Stomach (tissue), 9 donors: Measurements from ENCODE around the gene UBAC2. TPM values are rescaled to one million over a fixed set of nuclear protein-coding genes. Genes with fewer than 3 reads are reported as not detected.

Experiments
- DNase-seq, 2 donors: peaks; one replicate each; pipeline versions ENCODE4 v3.0.0 to v3.0.0-alpha.2; 2013 to 2019
- H3K27ac ChIP-seq, 5 donors: fragments of 200-600 bp in 4 of 5; sonication (generic) in 4 of 5; one replicate each; pipeline ENCODE4 v1.5.1; 2013 to 2019; ENCODE audit warnings: mild to moderate bottlenecking in 1 of 5, moderate library complexity in 1 of 5
- H3K27me3 ChIP-seq, 3 donors: fragments of 200-600 bp; sonication (generic); one replicate each; pipeline ENCODE4 v1.5.1; 2017 to 2019; ENCODE audit warnings: mixed run types in 1 of 3
- H3K36me3 ChIP-seq, 4 donors: fragments of 200-600 bp; sonication (generic); 1 replicate in 3 of 4; 2 replicates in 1 of 4; pipeline ENCODE4 v1.5.1; 2016 to 2019
- H3K4me1 ChIP-seq, 4 donors: fragments of 200-600 bp; sonication (generic); one replicate each; pipeline ENCODE4 v1.5.1; 2016 to 2019
- H3K4me3 ChIP-seq, 4 donors: fragments of 200-600 bp; sonication (generic) in 3 of 4; one replicate each; pipeline ENCODE4 v1.5.1; 2016 to 2019; ENCODE audit warnings: mild to moderate bottlenecking in 1 of 4
- H3K9me3 ChIP-seq, 4 donors: fragments of 200-600 bp; sonication (generic); one replicate each; pipeline ENCODE4 v1.5.1; 2016 to 2019
- EP300 ChIP-seq: sonication (generic); formaldehyde crosslinking; IDR thresholded peaks from one replicate; pipeline ENCODE4 v1.6.1; 2017; ENCODE audit warnings: antibody characterized with exemption
- POLR2A ChIP-seq, 4 donors: fragments of 450-650 bp; IDR thresholded peaks; one replicate each; pipeline ENCODE4 v1.6.1; 2016; ENCODE audit warnings: antibody characterized with exemption in 4 of 4, control low read depth in 2 of 4, mild to moderate bottlenecking in 1 of 4, moderate library complexity in 1 of 4
- POLR2AphosphoS5 ChIP-seq, 3 donors: sonication (generic); formaldehyde crosslinking; IDR thresholded peaks; one replicate each; pipeline ENCODE4 v1.6.1; 2016; ENCODE audit warnings: antibody characterized with exemption in 3 of 3
- WGBS, 5 donors: extraction: QIAGEN DNeasy Blood & Tissue Kit in 3 of 5; methylation state at CpG; one replicate each; pipeline versions ENCODE4 v1.1.5 to v1.1.7; 2013 to 2018; 5-methylcytosine and 5-hydroxymethylcytosine counted together
- intact Hi-C: fragments of 100-400 bp; cut with DNase I; formaldehyde crosslinking; loops from one replicate; pipeline ENCODE4 v1.15.1; 2023; ENCODE audit warnings: low total_unique reads
- polyA plus RNA-seq, 3 donors: library from polyadenylated mRNA; stranded (reverse); fragments of 200-250 nt; gene quantifications; one replicate each; pipeline ENCODE4 v1.2.3, GENCODE V29; 2013
- total RNA-seq, 5 donors: library from RNA; depleted of rRNA; stranded (reverse); fragments of >200 nt; gene quantifications; one replicate each; pipeline versions ENCODE4 v1.1.0 to v1.2.3, GENCODE V29; 2014 to 2016
- TF ChIP-seq, protein P1 (sequence below), 7 experiments: fragments of 450-650 bp in 4 of 7; fragments of 200-600 bp in 3 of 7; sonication (generic) in 3 of 7; IDR thresholded peaks; one replicate each; pipeline ENCODE4 v1.5.1; 2016 to 2019; ENCODE audit warnings: antibody characterized with exemption in 7 of 7, control low read depth in 2 of 7, mild to moderate bottlenecking in 1 of 7
- donor health status: healthy with polysubstance abuse.
- donor health status: Bipolar disorder and iron deficiency.
- donor health status: healthy.

UBAC2 gene
- total and polyA plus RNA-seq, 8 donors, result 18.1 to 68.8 (median 40.1) TPM

- Histone ChIP-seq H3K27ac (no peak overlapping the region), H3K27me3 (peaks cover 0 to 16% (median 0%) of the 10 kb centered on the region in 3 donors), H3K36me3 (no peaks in the 10 kb centered on the region), H3K4me3 (no peak overlapping the region), H3K4me1 (peaks cover 0 to 6% (median 0%) of the 10 kb centered on the region in 4 donors), H3K9me3 (peaks cover 0 to 9% (median 1%) of the 10 kb centered on the region in 4 donors)
- intact Hi-C loops, result no loop called here
- TF ChIP-seq POLR2A (IDR thresholded peaks at IDR 0.05), result no peak
- no peak for TF ChIP-seq POLR2AphosphoS5 (IDR thresholded peaks at IDR 0.05)
- WGBS, 5 donors, result 49 to 70% (median 64%) methylated on average over 1 of the region's 1 CpG
- DNase-seq, result no peak
Observed at GRCh38 chr13:99412856-99413255, 212.2 kb downstream of the UBAC2 start.

GRCh38 chr13:99414048-99414995, 213.7 kb downstream of the UBAC2 start:
- no peak for DNase-seq
- Histone ChIP-seq H3K27ac (no peak overlapping the region), H3K4me3 (no peak overlapping the region), H3K27me3 (peaks cover 0 to 24% (median 0%) of the 10 kb centered on the region in 3 donors), H3K9me3 (peaks cover 0 to 9% (median 1%) of the 10 kb centered on the region in 4 donors), H3K36me3 (no peaks in the 10 kb centered on the region), H3K4me1 (peaks cover 0 to 6% (median 0%) of the 10 kb centered on the region in 4 donors)
- TF ChIP-seq POLR2A (IDR thresholded peaks at IDR 0.05), result no peak
- TF ChIP-seq, protein P1, sequence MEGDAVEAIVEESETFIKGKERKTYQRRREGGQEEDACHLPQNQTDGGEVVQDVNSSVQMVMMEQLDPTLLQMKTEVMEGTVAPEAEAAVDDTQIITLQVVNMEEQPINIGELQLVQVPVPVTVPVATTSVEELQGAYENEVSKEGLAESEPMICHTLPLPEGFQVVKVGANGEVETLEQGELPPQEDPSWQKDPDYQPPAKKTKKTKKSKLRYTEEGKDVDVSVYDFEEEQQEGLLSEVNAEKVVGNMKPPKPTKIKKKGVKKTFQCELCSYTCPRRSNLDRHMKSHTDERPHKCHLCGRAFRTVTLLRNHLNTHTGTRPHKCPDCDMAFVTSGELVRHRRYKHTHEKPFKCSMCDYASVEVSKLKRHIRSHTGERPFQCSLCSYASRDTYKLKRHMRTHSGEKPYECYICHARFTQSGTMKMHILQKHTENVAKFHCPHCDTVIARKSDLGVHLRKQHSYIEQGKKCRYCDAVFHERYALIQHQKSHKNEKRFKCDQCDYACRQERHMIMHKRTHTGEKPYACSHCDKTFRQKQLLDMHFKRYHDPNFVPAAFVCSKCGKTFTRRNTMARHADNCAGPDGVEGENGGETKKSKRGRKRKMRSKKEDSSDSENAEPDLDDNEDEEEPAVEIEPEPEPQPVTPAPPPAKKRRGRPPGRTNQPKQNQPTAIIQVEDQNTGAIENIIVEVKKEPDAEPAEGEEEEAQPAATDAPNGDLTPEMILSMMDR (IDR thresholded peaks at IDR 0.05), result no peak
- no peak for TF ChIP-seq POLR2AphosphoS5 (IDR thresholded peaks at IDR 0.05)
- no peak for TF ChIP-seq EP300
- 66 to 77% (median 73%) methylated on average over 15 of the region's 15 CpGs for WGBS, 5 donors
- intact Hi-C loops, result no loop called here

- no peaks in the 10 kb centered on the region for H3K36me3 ChIP-seq
- peaks cover 0 to 26% (median 0%) of the 10 kb centered on the region in 3 donors for H3K27me3 ChIP-seq
- no peak overlapping the region for H3K27ac ChIP-seq
- 83 to 91% (median 89%) methylated on average over 13 of the region's 13 CpGs for WGBS, 5 donors
- no peak overlapping the region for H3K4me3 ChIP-seq
- no peak for DNase-seq
- peaks cover 0 to 9% (median 1%) of the 10 kb centered on the region in 4 donors for H3K9me3 ChIP-seq
- intact Hi-C loops, result no loop called here
- TF ChIP-seq, protein P1 (IDR thresholded peaks at IDR 0.05), result no peak
- TF ChIP-seq POLR2AphosphoS5 (IDR thresholded peaks at IDR 0.05), result no peak
- TF ChIP-seq EP300, result no peak
- no peak for TF ChIP-seq POLR2A (IDR thresholded peaks at IDR 0.05)
- H3K4me1 ChIP-seq, result peaks cover 0 to 6% (median 0%) of the 10 kb centered on the region in 4 donors
Observed at GRCh38 chr13:99415014-99415650, 214.5 kb downstream of the UBAC2 start.

DNA sequence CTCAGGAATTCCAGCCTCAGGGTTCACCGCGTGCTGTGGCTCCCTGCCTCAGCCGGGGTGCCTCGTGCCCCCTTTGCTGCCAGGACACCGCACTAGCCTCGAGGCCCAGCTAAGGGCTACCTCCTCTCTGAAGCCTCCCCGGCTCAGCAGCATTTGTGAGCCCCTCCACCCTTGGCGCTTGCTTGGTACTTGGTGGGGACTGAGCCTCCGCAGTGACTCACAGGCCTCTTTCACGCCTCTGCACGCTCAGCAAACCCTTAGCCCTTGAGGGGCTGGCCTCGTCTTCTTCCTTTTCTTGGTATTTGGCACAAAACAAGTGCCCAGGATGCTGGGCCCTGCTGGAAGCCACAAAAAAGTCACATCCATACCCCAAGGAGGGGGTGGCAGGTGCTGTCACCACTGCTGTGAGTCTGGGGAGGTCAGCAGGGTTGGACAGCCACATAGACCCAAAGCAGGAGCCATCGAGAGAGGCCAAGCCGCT, 215.2 kb downstream of the UBAC2 start:
- DNase-seq, result no peak
- intact Hi-C loops, result no loop called here
- TF ChIP-seq POLR2A (IDR thresholded peaks at IDR 0.05) (no peak), POLR2AphosphoS5 (IDR thresholded peaks at IDR 0.05) (no peak), EP300 (no peak)
- TF ChIP-seq, protein P1 (IDR thresholded peaks at IDR 0.05), result no peak

More for the DNA sequence above, 215.2 kb downstream of the UBAC2 start:
- 87 to 94% (median 90%) methylated on average over 13 to 14 of the region's 14 CpGs for WGBS, 5 donors
- Histone ChIP-seq H3K27ac (no peak overlapping the region), H3K27me3 (peaks cover 0 to 34% (median 0%) of the 10 kb centered on the region in 3 donors), H3K4me1 (peaks cover 0 to 6% (median 0%) of the 10 kb centered on the region in 4 donors), H3K9me3 (peaks cover 0 to 9% (median 1%) of the 10 kb centered on the region in 4 donors), H3K4me3 (no peak overlapping the region), H3K36me3 (no peaks in the 10 kb centered on the region)
